HepG2 (cell line): Measurements from ENCODE around the gene TMEM114. TPM values are rescaled to one million over a fixed set of nuclear protein-coding genes. Genes with fewer than 3 reads are reported as not detected.

ENCODE experiments used
- ATRX ChIP-seq: sonication (generic); formaldehyde crosslinking; IDR thresholded peaks from 2 replicates; pipeline ENCODE4 v1.4.0; 2020; ENCODE audit warnings: missing genetic modification reagents, borderline replicate concordance
- CAMTA2 ChIP-seq: sonication (generic); formaldehyde crosslinking; IDR thresholded peaks from 2 replicates; pipeline ENCODE4 v1.4.0; 2020; ENCODE audit warnings: mild to moderate bottlenecking, missing genetic modification reagents, borderline replicate concordance
- DNMT1 ChIP-seq: sonication (generic); formaldehyde crosslinking; IDR thresholded peaks from 2 replicates; pipeline ENCODE4 v1.5.1; 2020; ENCODE audit warnings: mild to moderate bottlenecking, missing genetic modification reagents
- HDAC2 ChIP-seq: sonication (generic); formaldehyde crosslinking; IDR thresholded peaks from 2 replicates; pipeline ENCODE4 v1.4.0; 2020; ENCODE audit warnings: missing genetic modification reagents
- NRL ChIP-seq: sonication (generic); formaldehyde crosslinking; IDR thresholded peaks from 2 replicates; pipeline ENCODE4 v1.5.0; 2020; ENCODE audit warnings: missing genetic modification reagents, mild to moderate bottlenecking, moderate library complexity, borderline replicate concordance
- ZBTB21 ChIP-seq: sonication (generic); formaldehyde crosslinking; IDR thresholded peaks from 2 replicates; pipeline ENCODE4 v1.4.0; 2020; ENCODE audit warnings: missing genetic modification reagents
- ZMAT3 ChIP-seq: sonication (generic); formaldehyde crosslinking; conservative IDR thresholded peaks from 2 replicates; pipeline ENCODE4 v1.7.0; 2021; ENCODE audit warnings: missing genetic modification reagents
- ZNF142 ChIP-seq: sonication (generic); formaldehyde crosslinking; IDR thresholded peaks from 2 replicates; pipeline ENCODE4 v1.4.0; 2020; ENCODE audit warnings: missing genetic modification reagents
- ZNF143 ChIP-seq: sonication (generic); formaldehyde crosslinking; IDR thresholded peaks from 2 replicates; pipeline ENCODE4 v1.4.0; 2020; ENCODE audit warnings: missing genetic modification reagents
- ZNF546 ChIP-seq: sonication (generic); formaldehyde crosslinking; conservative IDR thresholded peaks from 2 replicates; pipeline ENCODE4 v1.8.1; 2023; ENCODE audit warnings: mild to moderate bottlenecking, missing genetic modification reagents
- ZNF564 ChIP-seq: sonication (generic); formaldehyde crosslinking; IDR thresholded peaks from 2 replicates; pipeline ENCODE4 v1.8.1; 2023; ENCODE audit warnings: mild to moderate bottlenecking, missing genetic modification reagents
- ZNF816 ChIP-seq: sonication (generic); formaldehyde crosslinking; IDR thresholded peaks from 2 replicates; pipeline ENCODE4 v1.8.0; 2022; ENCODE audit warnings: missing genetic modification reagents, mild to moderate bottlenecking, borderline replicate concordance
- ZNF879 ChIP-seq: sonication (generic); formaldehyde crosslinking; IDR thresholded peaks from 2 replicates; pipeline ENCODE4 v1.8.1; 2023; ENCODE audit warnings: missing genetic modification reagents
- polyA plus RNA-seq, 8 experiments: library from polyadenylated mRNA; depleted of rRNA in 3 of 8; stranded (reverse) in 7 of 8; unstranded in 1 of 8; fragments of >200 nt; fragmentation: Illumina TruSeq in 4 of 8; extraction: Trizol in 4 of 8; gene quantifications; 2 replicates each; pipeline versions ENCODE4 v1.2.1 to v1.2.3, GENCODE V29; 2011 to 2016; ENCODE audit warnings: low read depth in 4 of 8, missing spikeins in 1 of 8, mixed read lengths in 1 of 8; ENCODE audit not compliant: insufficient read depth in 1 of 8
- total RNA-seq, 5 experiments: library from RNA; depleted of rRNA; stranded (reverse); fragments of >200 nt; fragmentation: Illumina TruSeq; extraction: Trizol; gene quantifications; 2 replicates each; pipeline ENCODE4 v1.2.3, GENCODE V29; 2016; ENCODE audit warnings: low read depth in 1 of 5
- TF ChIP-seq, protein P1 (sequence below): sonication (generic); formaldehyde crosslinking; conservative IDR thresholded peaks from 2 replicates; pipeline ENCODE4 v1.8.0; 2022; ENCODE audit warnings: mild to moderate bottlenecking, moderate library complexity, missing genetic modification reagents
- TF ChIP-seq, protein P2 (sequence below): sonication (generic); formaldehyde crosslinking; conservative IDR thresholded peaks from 2 replicates; pipeline ENCODE4 v1.5.0; 2020; ENCODE audit warnings: missing genetic modification reagents
- TF ChIP-seq, protein P3 (sequence below): sonication (generic); formaldehyde crosslinking; IDR thresholded peaks from 2 replicates; pipeline ENCODE4 v1.5.1; 2020; ENCODE audit warnings: mild to moderate bottlenecking, missing genetic modification reagents, moderate library complexity

TMEM114 gene
- total and polyA plus RNA-seq, 2 of the 13 experiments (the other 11 are each of a cell fraction or from before 2014, with no cell fraction given), result not detected

DNA sequence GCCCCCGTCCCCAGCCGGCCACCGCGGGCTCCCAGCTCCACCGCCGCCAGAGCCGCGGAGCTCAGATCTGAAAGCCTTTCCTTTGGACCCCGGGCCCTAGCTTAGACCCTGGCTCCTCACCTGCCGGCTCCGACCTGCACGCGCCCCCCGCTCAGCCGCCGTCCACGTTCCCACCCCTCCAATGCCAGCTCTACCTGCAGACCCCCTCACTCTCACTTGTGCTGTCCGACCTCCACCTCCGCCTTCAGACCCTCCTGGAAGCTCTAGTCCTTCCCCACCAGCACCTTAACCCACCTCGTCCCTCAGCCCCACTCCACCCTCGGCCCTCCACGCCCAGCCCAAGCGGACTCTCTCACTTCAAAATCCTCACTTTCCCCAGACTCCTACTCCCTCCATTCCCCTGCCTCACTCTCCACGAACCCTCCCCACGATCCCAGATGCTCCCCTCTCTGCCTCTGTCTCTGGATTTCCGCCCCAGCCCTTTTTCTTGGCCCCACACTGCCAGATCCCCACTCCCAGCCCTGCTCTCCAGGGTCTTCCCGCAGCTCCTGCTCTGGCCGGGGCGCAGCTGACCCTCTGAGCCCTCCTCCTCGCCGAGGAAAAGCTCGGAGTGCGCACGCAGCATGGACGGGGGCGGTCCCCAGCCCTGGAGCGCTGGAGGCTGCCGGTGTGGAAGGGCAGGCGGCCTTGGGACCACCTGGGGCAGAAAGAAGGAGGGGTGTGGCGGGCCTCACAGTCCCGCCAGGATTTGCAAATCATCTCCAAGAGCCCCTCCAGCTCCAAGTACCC is at the start of gene TMEM114 (continued):
- TF ChIP-seq ZNF142 (CRISPR knock-in tag) (no peak), ZNF879 (CRISPR knock-in tag) (no peak), ATRX (CRISPR knock-in tag) (no peak), DNMT1 (CRISPR knock-in tag) (no peak), ZNF816 (CRISPR knock-in tag) (no peak), ZNF546 (CRISPR knock-in tag) (0 out of 2 replicates have a peak, but pooled peaks have one; percentile 43), NRL (CRISPR knock-in tag) (0 out of 2 replicates have a peak, but pooled peaks have one; percentile 40), ZNF564 (no peak), ZNF143 (CRISPR knock-in tag) (no peak), CAMTA2 (CRISPR knock-in tag) (no peak), HDAC2 (no peak), ZMAT3 (CRISPR knock-in tag) (no peak), ZBTB21 (CRISPR knock-in tag) (no peak)
- TF ChIP-seq, protein P1, sequence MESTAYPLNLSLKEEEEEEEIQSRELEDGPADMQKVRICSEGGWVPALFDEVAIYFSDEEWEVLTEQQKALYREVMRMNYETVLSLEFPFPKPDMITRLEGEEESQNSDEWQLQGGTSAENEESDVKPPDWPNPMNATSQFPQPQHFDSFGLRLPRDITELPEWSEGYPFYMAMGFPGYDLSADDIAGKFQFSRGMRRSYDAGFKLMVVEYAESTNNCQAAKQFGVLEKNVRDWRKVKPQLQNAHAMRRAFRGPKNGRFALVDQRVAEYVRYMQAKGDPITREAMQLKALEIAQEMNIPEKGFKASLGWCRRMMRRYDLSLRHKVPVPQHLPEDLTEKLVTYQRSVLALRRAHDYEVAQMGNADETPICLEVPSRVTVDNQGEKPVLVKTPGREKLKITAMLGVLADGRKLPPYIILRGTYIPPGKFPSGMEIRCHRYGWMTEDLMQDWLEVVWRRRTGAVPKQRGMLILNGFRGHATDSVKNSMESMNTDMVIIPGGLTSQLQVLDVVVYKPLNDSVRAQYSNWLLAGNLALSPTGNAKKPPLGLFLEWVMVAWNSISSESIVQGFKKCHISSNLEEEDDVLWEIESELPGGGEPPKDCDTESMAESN (CRISPR knock-in tag), result no peak; the same call in 1 of the 2 replicates
- TF ChIP-seq, protein P2, sequence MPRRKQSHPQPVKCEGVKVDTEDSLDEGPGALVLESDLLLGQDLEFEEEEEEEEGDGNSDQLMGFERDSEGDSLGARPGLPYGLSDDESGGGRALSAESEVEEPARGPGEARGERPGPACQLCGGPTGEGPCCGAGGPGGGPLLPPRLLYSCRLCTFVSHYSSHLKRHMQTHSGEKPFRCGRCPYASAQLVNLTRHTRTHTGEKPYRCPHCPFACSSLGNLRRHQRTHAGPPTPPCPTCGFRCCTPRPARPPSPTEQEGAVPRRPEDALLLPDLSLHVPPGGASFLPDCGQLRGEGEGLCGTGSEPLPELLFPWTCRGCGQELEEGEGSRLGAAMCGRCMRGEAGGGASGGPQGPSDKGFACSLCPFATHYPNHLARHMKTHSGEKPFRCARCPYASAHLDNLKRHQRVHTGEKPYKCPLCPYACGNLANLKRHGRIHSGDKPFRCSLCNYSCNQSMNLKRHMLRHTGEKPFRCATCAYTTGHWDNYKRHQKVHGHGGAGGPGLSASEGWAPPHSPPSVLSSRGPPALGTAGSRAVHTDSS (CRISPR knock-in tag), result no peak
- TF ChIP-seq, protein P3, sequence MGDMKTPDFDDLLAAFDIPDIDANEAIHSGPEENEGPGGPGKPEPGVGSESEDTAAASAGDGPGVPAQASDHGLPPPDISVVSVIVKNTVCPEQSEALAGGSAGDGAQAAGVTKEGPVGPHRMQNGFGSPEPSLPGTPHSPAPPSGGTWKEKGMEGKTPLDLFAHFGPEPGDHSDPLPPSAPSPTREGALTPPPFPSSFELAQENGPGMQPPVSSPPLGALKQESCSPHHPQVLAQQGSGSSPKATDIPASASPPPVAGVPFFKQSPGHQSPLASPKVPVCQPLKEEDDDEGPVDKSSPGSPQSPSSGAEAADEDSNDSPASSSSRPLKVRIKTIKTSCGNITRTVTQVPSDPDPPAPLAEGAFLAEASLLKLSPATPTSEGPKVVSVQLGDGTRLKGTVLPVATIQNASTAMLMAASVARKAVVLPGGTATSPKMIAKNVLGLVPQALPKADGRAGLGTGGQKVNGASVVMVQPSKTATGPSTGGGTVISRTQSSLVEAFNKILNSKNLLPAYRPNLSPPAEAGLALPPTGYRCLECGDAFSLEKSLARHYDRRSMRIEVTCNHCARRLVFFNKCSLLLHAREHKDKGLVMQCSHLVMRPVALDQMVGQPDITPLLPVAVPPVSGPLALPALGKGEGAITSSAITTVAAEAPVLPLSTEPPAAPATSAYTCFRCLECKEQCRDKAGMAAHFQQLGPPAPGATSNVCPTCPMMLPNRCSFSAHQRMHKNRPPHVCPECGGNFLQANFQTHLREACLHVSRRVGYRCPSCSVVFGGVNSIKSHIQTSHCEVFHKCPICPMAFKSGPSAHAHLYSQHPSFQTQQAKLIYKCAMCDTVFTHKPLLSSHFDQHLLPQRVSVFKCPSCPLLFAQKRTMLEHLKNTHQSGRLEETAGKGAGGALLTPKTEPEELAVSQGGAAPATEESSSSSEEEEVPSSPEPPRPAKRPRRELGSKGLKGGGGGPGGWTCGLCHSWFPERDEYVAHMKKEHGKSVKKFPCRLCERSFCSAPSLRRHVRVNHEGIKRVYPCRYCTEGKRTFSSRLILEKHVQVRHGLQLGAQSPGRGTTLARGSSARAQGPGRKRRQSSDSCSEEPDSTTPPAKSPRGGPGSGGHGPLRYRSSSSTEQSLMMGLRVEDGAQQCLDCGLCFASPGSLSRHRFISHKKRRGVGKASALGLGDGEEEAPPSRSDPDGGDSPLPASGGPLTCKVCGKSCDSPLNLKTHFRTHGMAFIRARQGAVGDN (CRISPR knock-in tag), result peak; percentile 44
